AG08396 (cell line): ENCODE measurements around the gene C2CD5.
A peak's percentile ranks its signal among the peaks of the same experiment; 100 is the strongest.
"Not testable (repeated sequence)": the region's sequence is repeated elsewhere in the genome, so short reads cannot be mapped to it uniquely, and the experiment has no call there.

Experiments used
- DNase-seq: peaks from one replicate; pipeline ENCODE4 v3.0.0; 2012; ENCODE audit warnings: low spot score, mixed read lengths

C2CD5 gene

DNA sequence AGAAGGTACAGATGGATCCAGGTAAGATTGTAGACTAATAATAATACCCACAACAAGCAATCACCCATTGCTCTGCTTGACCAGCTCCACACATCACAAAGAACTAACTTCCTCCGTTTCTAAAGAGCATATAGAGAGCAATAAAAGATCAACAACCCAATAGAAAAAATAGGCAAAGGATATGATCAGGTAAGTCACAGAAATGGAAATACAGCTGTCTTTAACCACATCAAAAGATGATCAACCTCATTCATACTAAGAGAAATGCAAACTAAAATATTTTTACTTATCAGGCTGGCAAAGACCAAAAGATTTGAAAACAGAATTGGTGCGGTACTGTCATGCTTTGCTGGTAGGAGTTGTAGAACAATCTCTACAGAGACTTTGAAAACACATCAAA lies 8.9 kb downstream of the C2CD5 start:
- DNase-seq = no peak

- no peak for DNase-seq
These were observed 9.3 kb downstream of the C2CD5 start for GRCh38 chr12:22535038-22535437.

DNA sequence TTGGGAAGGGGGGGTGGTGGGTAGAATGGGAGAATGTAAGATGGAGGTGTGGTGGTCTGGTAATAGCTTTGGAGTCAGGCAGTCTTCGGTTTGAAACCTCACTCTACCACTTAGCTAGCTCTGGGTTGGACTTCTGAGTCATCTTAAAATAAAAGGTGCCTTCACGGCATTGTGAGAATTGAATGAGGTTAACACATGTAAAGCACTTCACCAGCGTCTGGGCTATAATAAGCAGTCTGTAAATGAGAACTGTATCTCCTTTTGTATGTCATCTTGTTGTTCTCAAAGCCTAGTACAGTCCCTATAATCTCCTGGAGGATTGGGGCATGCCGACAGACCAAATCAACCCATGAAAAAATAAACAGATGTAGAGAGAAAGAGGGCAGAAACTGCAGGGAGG lies 11.2 kb downstream of the C2CD5 start:
- no peak for DNase-seq

GRCh38 chr12:22532317-22532716 lies 12.0 kb downstream of the C2CD5 start:
- DNase-seq = no peak

- no peak for DNase-seq
These were observed 13.1 kb downstream of the C2CD5 start for GRCh38 chr12:22531205-22531604.

GRCh38 chr12:22529281-22530060 lies 14.9 kb downstream of the C2CD5 start:
- no peak for DNase-seq

DNA sequence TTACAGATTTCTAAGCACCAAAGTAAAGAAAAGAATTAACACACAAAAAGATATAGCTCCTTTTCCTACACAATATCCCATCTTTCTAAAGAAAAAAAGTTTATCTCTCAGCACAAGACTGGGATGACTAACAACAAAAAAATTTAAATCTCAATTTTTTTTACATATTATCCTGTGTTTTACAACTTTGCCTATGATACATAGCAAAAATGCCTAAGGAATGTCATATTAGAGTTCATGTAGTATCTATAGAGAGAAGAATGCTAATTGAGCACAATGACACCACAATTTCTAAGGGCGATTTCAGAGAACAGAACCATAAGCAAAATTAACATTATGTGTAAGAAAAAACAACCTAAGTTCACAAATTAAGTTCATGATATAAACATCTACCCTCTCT lies 16.3 kb downstream of the C2CD5 start:
- DNase-seq = peak; percentile 13

DNA sequence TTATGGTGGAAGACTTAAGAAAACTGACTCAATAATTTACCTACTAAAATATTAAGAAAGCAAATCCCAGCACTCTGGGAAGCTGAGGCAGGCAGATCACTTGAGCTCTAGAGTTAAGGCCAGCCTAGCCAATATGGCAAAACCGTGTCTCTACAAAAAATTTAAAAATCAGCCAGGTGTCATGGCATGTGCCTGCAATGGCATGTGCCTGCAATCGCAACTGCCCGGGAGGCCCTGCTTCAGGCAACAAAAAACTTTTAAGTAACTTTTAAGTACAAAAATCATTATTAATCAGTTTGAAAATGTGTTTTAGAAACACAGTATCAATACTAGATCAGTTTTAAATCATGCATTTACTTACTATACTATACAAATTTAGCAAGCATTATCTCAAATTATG lies 17.5 kb downstream of the C2CD5 start:
- DNase-seq = no peak

GRCh38 chr12:22525426-22525825 lies 18.9 kb downstream of the C2CD5 start:
- DNase-seq = no peak

DNA sequence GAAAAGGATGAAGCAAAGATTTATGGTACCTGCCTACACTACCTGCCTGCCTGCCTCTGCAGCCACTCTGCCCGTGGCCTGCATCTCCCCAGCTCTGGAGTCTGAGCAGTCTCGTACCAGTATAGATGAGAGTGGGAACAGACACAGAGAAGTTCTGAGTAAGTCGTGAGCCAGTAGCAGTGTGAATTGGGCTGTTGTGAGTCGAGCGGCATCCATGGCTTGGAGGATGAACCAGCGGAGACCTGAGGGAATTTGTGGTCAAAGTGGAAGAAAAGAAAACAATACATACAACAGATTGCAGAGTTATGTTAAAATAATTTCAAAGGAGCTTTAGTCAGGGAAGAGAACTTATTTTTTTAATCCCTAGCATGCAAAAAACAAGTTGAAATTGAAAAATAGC lies 25.3 kb downstream of the C2CD5 start:
- no peak for DNase-seq

DNA sequence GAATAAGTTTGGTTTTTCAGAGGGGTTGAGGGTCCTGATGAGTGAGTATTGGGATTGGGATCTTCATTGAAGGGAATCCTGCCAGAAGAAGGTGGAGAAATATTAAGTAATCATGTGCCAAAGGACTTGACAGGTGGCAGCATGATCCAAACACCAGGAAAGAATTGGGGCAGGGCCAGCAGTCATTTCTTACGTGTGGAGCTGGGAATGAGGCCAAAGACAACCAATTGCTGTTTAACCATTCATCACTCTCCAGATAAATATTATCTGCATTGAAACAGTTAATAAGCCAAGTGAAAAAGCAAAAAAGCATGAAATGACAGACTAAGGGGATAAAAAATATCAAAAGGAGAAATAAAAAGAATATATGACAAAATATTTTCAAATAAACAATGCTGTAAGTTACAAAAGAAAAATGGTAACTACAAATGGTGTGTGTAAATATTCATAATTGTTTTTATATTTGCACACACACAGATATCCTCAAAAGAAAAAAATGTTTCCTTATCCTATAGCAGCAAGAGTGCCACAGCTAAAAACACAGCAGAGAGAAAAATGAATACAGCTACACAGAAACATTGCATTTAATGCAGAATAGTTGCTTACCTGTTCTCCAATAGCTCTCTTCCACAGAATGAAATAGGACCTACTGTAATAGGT lies 26.2 kb downstream of the C2CD5 start:
- DNase-seq = no peak

DNA sequence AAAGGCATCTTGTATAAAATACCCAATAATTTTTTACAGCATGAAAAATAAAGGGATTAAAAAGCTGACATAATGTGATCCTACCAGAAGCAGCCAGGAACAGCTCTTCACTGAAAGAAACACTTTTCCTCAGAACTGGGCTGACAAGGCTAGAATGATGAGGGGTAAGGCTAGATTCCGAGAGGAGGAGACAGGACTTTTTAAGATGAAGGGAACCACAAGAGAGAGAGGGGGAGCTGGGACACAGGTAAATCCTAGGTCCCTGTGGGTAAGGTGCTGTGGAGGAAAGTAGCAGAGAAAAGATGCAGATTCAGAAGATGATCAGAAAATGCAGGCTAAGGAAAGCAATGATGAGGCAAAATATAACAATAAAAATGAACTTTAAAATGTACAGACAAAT lies 29.5 kb downstream of the C2CD5 start:
- DNase-seq = no peak

- DNase-seq = no peak
These were observed 38.5 kb downstream of the C2CD5 start for GRCh38 chr12:22505826-22506225.

- peak; percentile 9 for DNase-seq
These were observed 44.2 kb downstream of the C2CD5 start for GRCh38 chr12:22500100-22500499.

DNA sequence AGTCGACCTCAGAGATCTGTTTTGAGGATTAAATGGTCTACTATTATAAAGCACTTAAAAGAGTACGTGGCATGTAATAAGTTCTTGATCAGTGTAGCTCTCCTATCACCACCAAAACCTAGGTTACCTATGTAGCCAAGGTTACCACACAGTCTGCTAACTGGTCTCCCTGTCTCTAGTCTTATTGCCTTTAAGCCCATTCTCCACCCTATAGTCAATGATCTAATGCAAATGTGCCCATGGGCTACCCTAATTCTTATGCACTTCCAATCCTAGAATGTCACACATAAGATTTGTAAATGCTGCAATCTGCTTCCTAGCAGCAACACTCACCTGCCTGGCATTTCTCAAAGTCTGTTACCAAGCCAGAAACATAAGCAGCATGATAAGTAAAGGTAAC lies 44.9 kb downstream of the C2CD5 start:
- no peak for DNase-seq

DNA sequence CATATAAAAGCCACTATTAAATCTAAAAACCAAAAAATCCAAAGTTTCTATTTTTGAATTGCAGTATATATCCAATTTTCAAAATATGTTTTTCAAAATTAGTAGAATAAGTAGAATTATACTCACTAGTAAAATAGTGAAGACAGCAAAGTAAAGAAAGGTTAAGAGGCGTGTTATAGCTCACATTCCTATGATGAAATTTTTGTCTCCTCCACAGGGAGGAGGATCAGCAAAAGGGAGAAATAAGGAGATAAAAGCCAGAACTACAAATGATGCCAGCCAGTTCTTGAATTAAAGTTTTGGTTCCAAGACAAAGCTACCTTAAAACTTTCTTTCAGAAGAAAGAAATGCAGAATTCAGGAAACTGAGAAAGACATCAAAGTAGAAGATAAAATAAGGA lies 50.0 kb downstream of the C2CD5 start:
- no peak for DNase-seq

GRCh38 chr12:22491034-22491433 lies 53.3 kb downstream of the C2CD5 start:
- no peak for DNase-seq

DNA sequence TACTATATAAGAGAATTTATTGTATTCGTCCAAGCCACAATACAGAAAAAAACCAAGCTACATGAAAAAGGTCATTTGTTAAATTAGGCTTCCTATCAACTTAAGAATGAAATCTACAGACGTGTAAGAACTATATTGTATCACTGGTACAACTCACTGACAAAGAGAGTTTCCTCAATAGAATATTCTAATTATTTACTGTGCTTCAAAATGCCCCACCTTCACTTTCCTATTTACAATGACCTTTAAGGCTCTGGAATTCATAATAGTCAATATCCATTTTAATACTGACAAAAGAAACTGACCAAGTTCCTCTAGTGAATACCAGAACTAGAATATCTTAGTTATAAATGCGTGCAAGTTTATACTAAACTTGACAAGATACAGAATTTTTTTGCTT lies 55.9 kb downstream of the C2CD5 start:
- DNase-seq = no peak

DNA sequence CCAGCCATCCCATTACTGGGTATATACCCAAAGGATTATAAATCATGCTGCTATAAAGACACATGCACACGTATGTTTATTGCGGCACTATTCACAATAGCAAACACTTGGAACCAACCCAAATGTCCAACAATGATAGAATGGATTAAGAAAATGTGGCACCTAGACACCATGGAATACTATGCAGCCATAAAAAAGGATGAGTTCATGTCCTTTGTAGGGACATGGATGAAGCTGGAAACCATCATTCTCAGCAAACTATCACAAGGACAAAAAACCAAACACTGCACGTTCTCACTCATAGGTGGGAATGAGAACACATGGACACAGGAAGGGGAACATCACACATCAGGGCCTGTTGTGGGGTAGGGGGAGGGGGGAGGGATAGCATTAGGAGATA lies 56.7 kb downstream of the C2CD5 start:
- DNase-seq = not testable (repeated sequence)

DNA sequence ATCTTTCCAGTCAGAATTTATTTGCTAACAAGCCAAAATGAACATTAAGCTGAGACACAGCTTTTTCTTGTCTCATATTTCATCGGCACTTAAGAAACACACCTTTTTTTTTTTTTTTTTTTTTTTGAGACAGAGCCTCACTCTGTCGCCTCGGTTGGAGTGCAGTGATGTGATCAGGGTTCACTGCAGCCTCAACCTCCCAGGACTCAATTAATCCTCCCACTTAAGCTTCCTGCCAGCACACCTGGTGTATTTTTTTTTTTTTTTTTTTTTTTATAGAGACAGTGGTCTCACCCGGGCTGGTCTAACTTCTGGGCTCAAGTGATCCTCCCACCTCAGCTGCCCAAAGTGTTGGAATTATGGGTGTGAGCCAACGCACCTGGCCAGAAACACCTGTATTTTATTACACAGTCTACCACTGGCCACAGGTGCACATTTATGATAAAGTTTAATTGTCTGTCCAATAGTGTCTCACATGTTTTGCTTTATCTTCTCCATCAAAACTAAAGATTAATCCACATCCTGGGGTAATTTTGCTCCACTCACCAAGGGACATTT lies 62.7 kb downstream of the C2CD5 start:
- no peak for DNase-seq

DNA sequence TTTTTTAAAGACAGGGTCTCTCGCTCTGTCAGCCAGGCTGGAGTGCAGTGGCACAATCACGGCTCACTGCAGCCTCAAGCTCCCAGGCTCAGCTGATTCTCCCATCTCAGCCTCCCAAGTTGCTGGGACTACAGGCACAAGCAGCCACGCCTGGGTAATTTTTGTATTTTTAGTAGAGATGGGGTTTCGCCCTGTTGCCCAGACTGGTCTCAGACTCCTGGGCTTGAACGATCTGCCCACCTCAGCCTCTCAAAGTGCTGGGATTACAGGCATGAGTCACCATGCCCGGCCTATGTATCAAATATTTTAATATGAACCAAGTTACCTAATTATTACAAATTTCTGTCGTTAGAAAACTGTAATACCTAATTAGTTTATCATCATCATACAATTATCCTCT lies 63.5 kb downstream of the C2CD5 start:
- not testable (repeated sequence) for DNase-seq

DNA sequence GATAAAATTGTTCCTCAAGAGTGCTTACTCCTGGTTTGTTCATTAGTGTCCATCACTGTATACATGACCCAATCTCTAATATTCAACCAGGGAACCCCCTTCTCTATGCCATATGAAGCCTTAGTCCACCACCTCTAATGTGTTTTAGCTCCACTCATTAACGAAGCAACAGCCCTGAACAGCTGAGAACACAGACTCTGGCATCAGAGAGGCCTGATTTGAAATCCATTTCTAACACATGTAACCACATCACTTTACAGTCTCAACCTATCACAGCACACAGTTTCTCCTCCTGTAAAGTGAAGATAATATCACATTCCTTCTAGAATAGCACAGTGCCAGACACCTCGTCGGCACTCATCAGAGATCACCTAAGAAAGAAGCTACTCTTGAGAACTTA lies 64.3 kb downstream of the C2CD5 start:
- DNase-seq = no peak

DNA sequence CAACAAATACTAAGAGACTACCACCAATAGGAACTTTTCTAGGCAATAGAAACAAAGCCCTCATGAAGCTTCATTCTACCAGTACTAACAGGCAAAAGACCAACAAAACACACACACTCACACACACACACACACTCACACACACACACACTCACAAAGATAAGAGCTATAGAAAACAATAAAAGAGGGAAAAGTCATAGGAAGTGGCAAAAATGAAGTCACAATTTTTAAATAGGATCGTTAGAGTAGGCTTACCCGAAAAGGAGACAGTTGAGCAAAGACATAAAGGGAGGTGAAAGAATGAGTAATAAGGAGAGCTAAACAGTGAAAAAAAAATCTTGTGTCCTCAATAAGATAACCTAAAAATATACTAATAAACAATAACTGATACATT lies 66.5 kb downstream of the C2CD5 start:
- DNase-seq = no peak
